ENCODE measurements around the gene UNC45A.
A peak's percentile ranks its signal among the peaks of the same experiment; 100 is the strongest.

Gene UNC45A

GRCh38 chr15:90994417-90995311 is 59.6 kb downstream of the UNC45A start, which contains the start of gene PRC1 (continued):
- TF ChIP-seq ZNF248 (tag by site-specific recombination; IDR thresholded peaks at IDR 0.05) (no peak), ZNF785 (tag by site-specific recombination; IDR thresholded peaks at IDR 0.05) (no peak), SCRT1 (tag by site-specific recombination; IDR thresholded peaks at IDR 0.05; ENCODE audit: borderline replicate concordance) (no peak), ZNF747 (tag by site-specific recombination; IDR thresholded peaks at IDR 0.05) (no peak), KLF7 (tag by site-specific recombination; IDR thresholded peaks at IDR 0.05; ENCODE audit: borderline replicate concordance) (peak; percentile 91; the same call in 1 of the 2 replicates), ZNF221 (tag by site-specific recombination; IDR thresholded peaks at IDR 0.05; ENCODE audit: borderline replicate concordance) (no peak), ZNF600 (tag by site-specific recombination; IDR thresholded peaks at IDR 0.05) (peak; percentile 95), ATF2 (tag by site-specific recombination; IDR thresholded peaks at IDR 0.05; ENCODE audit: low read depth) (peak; percentile 100), OSR2 (tag by site-specific recombination; IDR thresholded peaks at IDR 0.05) (peak; percentile 87), ZNF658 (tag by site-specific recombination; IDR thresholded peaks at IDR 0.05) (no peak), ZNF16 (tag by site-specific recombination; IDR thresholded peaks at IDR 0.05; ENCODE audit: low read depth) (no peak), ZSCAN23 (tag by site-specific recombination; IDR thresholded peaks at IDR 0.05) (peak; percentile 85; the same call in 1 of the 2 replicates), ZNF585B (tag by site-specific recombination; IDR thresholded peaks at IDR 0.05) (no peak), ZNF416 (tag by site-specific recombination; IDR thresholded peaks at IDR 0.05) (no peak), ZBTB7A (tag by site-specific recombination; IDR thresholded peaks at IDR 0.05; ENCODE audit: low read depth) (peak; percentile 62; the same call in 1 of the 2 replicates), ZNF558 (tag by site-specific recombination; IDR thresholded peaks at IDR 0.05) (no peak), ZNF560 (tag by site-specific recombination; IDR thresholded peaks at IDR 0.05; ENCODE audit: borderline replicate concordance) (no peak), SP3 (tag by site-specific recombination; IDR thresholded peaks at IDR 0.05) (peak; percentile 92), ZNF223 (tag by site-specific recombination; IDR thresholded peaks at IDR 0.05) (no peak), ZNF10 (tag by site-specific recombination; IDR thresholded peaks at IDR 0.05) (no peak), ZNF121 (tag by site-specific recombination; IDR thresholded peaks at IDR 0.05) (0 out of 2 replicates have a peak, but pooled peaks have one; percentile 36), ZNF37A (tag by site-specific recombination; IDR thresholded peaks at IDR 0.05) (peak; percentile 22; the same call in 1 of the 2 replicates), ZFP69B (tag by site-specific recombination; IDR thresholded peaks at IDR 0.05) (peak; percentile 71; the same call in 1 of the 2 replicates), KLF10 (tag by site-specific recombination; IDR thresholded peaks at IDR 0.05) (peak; percentile 46), ZNF138 (tag by site-specific recombination; IDR thresholded peaks at IDR 0.05; ENCODE audit: borderline replicate concordance) (no peak), ZNF26 (tag by site-specific recombination; IDR thresholded peaks at IDR 0.05) (no peak), ZNF549 (tag by site-specific recombination; IDR thresholded peaks at IDR 0.05) (no peak)
- TF ChIP-seq, protein P1, sequence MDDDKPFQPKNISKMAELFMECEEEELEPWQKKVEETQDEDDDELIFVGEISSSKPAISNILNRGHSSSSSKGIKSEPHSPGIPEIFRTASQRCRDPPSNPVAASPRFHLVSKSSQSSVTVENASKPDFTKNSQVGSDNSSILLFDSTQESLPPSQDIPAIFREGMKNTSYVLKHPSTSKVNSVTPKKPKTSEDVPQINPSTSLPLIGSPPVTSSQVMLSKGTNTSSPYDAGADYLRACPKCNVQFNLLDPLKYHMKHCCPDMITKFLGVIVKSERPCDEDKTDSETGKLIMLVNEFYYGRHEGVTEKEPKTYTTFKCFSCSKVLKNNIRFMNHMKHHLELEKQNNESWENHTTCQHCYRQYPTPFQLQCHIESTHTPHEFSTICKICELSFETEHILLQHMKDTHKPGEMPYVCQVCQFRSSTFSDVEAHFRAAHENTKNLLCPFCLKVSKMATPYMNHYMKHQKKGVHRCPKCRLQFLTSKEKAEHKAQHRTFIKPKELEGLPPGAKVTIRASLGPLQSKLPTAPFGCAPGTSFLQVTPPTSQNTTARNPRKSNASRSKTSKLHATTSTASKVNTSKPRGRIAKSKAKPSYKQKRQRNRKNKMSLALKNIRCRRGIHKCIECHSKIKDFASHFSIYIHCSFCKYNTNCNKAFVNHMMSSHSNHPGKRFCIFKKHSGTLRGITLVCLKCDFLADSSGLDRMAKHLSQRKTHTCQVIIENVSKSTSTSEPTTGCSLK (tag by site-specific recombination; IDR thresholded peaks at IDR 0.05): no peak
- TF ChIP-seq, protein P2, sequence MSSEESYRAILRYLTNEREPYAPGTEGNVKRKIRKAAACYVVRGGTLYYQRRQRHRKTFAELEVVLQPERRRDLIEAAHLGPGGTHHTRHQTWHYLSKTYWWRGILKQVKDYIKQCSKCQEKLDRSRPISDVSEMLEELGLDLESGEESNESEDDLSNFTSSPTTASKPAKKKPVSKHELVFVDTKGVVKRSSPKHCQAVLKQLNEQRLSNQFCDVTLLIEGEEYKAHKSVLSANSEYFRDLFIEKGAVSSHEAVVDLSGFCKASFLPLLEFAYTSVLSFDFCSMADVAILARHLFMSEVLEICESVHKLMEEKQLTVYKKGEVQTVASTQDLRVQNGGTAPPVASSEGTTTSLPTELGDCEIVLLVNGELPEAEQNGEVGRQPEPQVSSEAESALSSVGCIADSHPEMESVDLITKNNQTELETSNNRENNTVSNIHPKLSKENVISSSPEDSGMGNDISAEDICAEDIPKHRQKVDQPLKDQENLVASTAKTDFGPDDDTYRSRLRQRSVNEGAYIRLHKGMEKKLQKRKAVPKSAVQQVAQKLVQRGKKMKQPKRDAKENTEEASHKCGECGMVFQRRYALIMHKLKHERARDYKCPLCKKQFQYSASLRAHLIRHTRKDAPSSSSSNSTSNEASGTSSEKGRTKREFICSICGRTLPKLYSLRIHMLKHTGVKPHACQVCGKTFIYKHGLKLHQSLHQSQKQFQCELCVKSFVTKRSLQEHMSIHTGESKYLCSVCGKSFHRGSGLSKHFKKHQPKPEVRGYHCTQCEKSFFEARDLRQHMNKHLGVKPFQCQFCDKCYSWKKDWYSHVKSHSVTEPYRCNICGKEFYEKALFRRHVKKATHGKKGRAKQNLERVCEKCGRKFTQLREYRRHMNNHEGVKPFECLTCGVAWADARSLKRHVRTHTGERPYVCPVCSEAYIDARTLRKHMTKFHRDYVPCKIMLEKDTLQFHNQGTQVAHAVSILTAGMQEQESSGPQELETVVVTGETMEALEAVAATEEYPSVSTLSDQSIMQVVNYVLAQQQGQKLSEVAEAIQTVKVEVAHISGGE (tag by site-specific recombination; conservative IDR thresholded peaks at IDR 0.05; ENCODE audit: low read depth): peak; percentile 32; the same call in 1 of the 2 replicates
- TF ChIP-seq, protein P3, sequence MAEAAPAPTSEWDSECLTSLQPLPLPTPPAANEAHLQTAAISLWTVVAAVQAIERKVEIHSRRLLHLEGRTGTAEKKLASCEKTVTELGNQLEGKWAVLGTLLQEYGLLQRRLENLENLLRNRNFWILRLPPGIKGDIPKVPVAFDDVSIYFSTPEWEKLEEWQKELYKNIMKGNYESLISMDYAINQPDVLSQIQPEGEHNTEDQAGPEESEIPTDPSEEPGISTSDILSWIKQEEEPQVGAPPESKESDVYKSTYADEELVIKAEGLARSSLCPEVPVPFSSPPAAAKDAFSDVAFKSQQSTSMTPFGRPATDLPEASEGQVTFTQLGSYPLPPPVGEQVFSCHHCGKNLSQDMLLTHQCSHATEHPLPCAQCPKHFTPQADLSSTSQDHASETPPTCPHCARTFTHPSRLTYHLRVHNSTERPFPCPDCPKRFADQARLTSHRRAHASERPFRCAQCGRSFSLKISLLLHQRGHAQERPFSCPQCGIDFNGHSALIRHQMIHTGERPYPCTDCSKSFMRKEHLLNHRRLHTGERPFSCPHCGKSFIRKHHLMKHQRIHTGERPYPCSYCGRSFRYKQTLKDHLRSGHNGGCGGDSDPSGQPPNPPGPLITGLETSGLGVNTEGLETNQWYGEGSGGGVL (tag by site-specific recombination; IDR thresholded peaks at IDR 0.05): peak; percentile 78
